Gastrocnemius medialis (tissue), 4 donors: ENCODE measurements around the gene DAPK1.

ENCODE experiments used
- CTCF ChIP-seq, 5 experiments: fragments of 450-650 bp in 3 of 5; fragments of 200-600 bp in 2 of 5; sonication (generic) in 2 of 5; IDR thresholded peaks in 4 of 5; conservative IDR thresholded peaks in 1 of 5; 1 replicate in 4 of 5; 2 replicates in 1 of 5; pipeline ENCODE4 v1.5.1; 2016 to 2019; ENCODE audit warnings: antibody characterized with exemption in 5 of 5, mild to moderate bottlenecking in 3 of 5, moderate library complexity in 3 of 5
- POLR2A ChIP-seq, 2 donors: fragments of 450-650 bp; IDR thresholded peaks; one replicate each; pipeline ENCODE4 v1.6.1; 2017; ENCODE audit warnings: antibody characterized with exemption in 2 of 2, mild to moderate bottlenecking in 2 of 2, moderate library complexity in 2 of 2

DNA sequence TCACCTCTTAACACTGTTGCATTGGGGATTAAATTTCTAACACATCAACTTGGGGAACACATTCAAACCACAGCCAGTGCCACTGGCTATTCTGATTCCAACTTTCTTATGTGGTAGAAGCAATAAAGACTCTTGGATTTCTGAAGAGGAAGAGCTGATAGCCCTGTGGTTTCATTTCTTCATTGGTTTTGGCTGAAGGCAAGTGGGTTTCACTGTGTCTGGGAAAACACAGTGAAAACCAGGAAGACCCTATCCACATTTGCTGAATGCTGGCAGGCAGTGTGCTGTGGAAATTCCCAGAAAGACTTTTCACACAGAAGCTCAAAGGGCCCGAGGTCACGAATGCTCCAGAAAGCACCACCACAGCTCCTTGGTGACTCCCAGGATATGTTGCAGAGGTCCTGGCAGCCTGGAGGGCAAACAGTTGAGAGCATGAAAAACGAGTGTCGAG, 67.1 kb downstream of the DAPK1 start:
- TF ChIP-seq CTCF (IDR thresholded peaks at IDR 0.05 in 4 of 5, conservative IDR thresholded peaks at IDR 0.05 in 1 of 5) (no peak), POLR2A (IDR thresholded peaks at IDR 0.05) (no peak)
